ENCODE measurements around the gene NENF. TPM values are rescaled to one million over a fixed set of nuclear protein-coding genes. Genes with fewer than 3 reads are reported as not detected.

The NENF gene
- total RNA-seq, 4 donors from 2014 or later = 47.4 to 53.8 (median 52.1) TPM

- ATAC-seq (ENCODE audit: low FRiP score) (no peak), DNase-seq (ENCODE audit: low spot score) (no peak)
- no peak for TF ChIP-seq CTCF (IDR thresholded peaks at IDR 0.05)
These were observed 22.0 kb downstream of the NENF start for GRCh38 chr1:212454741-212455140.

GRCh38 chr1:212455401-212455800 is 22.7 kb downstream of the NENF start:
- no peak for TF ChIP-seq CTCF (IDR thresholded peaks at IDR 0.05)
- DNase-seq (ENCODE audit: low spot score) (no peak), ATAC-seq (ENCODE audit: low FRiP score) (no peak)

GRCh38 chr1:212455803-212456528 is 23.2 kb downstream of the NENF start:
- peak; percentile 92 for DNase-seq (ENCODE audit: low spot score)
- peak; percentile 69 for ATAC-seq (ENCODE audit: low FRiP score)
- peak in 2 of 3 donors; percentile 84 to 86 for TF ChIP-seq CTCF (IDR thresholded peaks at IDR 0.05)

- no peak for TF ChIP-seq CTCF (IDR thresholded peaks at IDR 0.05)
- no peak for ATAC-seq (ENCODE audit: low FRiP score)
- no peak for DNase-seq (ENCODE audit: low spot score)
These were observed 25.1 kb downstream of the NENF start for GRCh38 chr1:212457740-212458338.

- DNase-seq (ENCODE audit: low spot score) (no peak), ATAC-seq (ENCODE audit: low FRiP score) (no peak)
- TF ChIP-seq CTCF (IDR thresholded peaks at IDR 0.05) = no peak
These were observed 26.1 kb downstream of the NENF start for GRCh38 chr1:212458817-212459216.

GRCh38 chr1:212459656-212460055 is 26.9 kb downstream of the NENF start:
- DNase-seq (ENCODE audit: low spot score) (no peak), ATAC-seq (ENCODE audit: low FRiP score) (no peak)
- no peak for TF ChIP-seq CTCF (IDR thresholded peaks at IDR 0.05)

- no peak for TF ChIP-seq CTCF (IDR thresholded peaks at IDR 0.05)
- ATAC-seq (ENCODE audit: low FRiP score) (no peak), DNase-seq (ENCODE audit: low spot score) (no peak)
These were observed 27.7 kb downstream of the NENF start for GRCh38 chr1:212460376-212460775.

Data from omental fat pad (tissue), 4 donors.